H9 (cell line): Measurements from ENCODE around the gene RABGAP1L. TPM values are rescaled to one million over a fixed set of nuclear protein-coding genes. Genes with fewer than 3 reads are reported as not detected.

ENCODE experiments used
- DNase-seq: peaks from one replicate; pipeline ENCODE4 v3.0.0-alpha.2; 2017
- H2AFZ ChIP-seq: one replicate; pipeline ENCODE4 v1.6.1; 2013; ENCODE audit warnings: mild to moderate bottlenecking, low read length, control low read depth, moderate library complexity
- H2AK5ac ChIP-seq: 2 replicates; pipeline ENCODE4 v1.6.1; 2013; ENCODE audit warnings: low read length, control low read depth, mixed read lengths; ENCODE audit not compliant: insufficient read length
- H2BK120ac ChIP-seq: one replicate; pipeline ENCODE4 v1.6.1; 2013; ENCODE audit warnings: low read depth, mild to moderate bottlenecking, low read length, control low read depth, inconsistent platforms; ENCODE audit not compliant: poor library complexity, severe bottlenecking
- H2BK12ac ChIP-seq: 2 replicates; pipeline ENCODE4 v1.6.1; 2013; ENCODE audit warnings: low read length, control low read depth, mixed read lengths, low read depth; ENCODE audit not compliant: insufficient read length
- H2BK15ac ChIP-seq: 2 replicates; pipeline ENCODE4 v1.6.1; 2013; ENCODE audit warnings: low read depth, low read length, control low read depth
- H2BK20ac ChIP-seq: one replicate; pipeline ENCODE4 v1.6.1; 2013; ENCODE audit warnings: low read depth, mild to moderate bottlenecking, low read length, control low read depth, inconsistent platforms; ENCODE audit not compliant: poor library complexity, severe bottlenecking
- H2BK5ac ChIP-seq: 2 replicates; pipeline ENCODE4 v1.6.1; 2013; ENCODE audit warnings: low read length, control low read depth, mixed read lengths; ENCODE audit not compliant: insufficient read length
- H3K14ac ChIP-seq: 2 replicates; pipeline ENCODE4 v1.6.1; 2013; ENCODE audit warnings: low read length, control low read depth; ENCODE audit not compliant: insufficient read depth
- H3K18ac ChIP-seq: 2 replicates; pipeline ENCODE4 v1.6.1; 2013; ENCODE audit warnings: low read depth, mild to moderate bottlenecking, mixed read lengths, low read length, control low read depth; ENCODE audit not compliant: insufficient read length
- H3K23ac ChIP-seq: 2 replicates; pipeline ENCODE4 v1.6.1; 2013; ENCODE audit warnings: low read length, control low read depth, mixed read lengths, low read depth; ENCODE audit not compliant: insufficient read length
- H3K23me2 ChIP-seq: 2 replicates; pipeline ENCODE4 v1.6.1; 2013; ENCODE audit warnings: low read depth, mild to moderate bottlenecking, mixed read lengths, low read length, control low read depth; ENCODE audit not compliant: insufficient read length, poor library complexity, severe bottlenecking
- H3K27ac ChIP-seq: 2 replicates; pipeline ENCODE4 v1.5.1; 2013; ENCODE audit warnings: low read length, control low read depth, mixed read lengths, low read depth; ENCODE audit not compliant: insufficient read length
- H3K27me3 ChIP-seq: 2 replicates; pipeline ENCODE4 v1.6.1; 2013; ENCODE audit warnings: low read length, control low read depth, inconsistent platforms; ENCODE audit not compliant: insufficient read depth
- H3K4ac ChIP-seq: 2 replicates; pipeline ENCODE4 v1.6.1; 2013; ENCODE audit warnings: low read depth, mild to moderate bottlenecking, control low read depth, inconsistent platforms, low read length, moderate library complexity
- H3K4me1 ChIP-seq: 2 replicates; pipeline ENCODE4 v1.6.1; 2013; ENCODE audit warnings: low read length, control low read depth, inconsistent platforms; ENCODE audit not compliant: insufficient read depth
- H3K4me2 ChIP-seq: 2 replicates; pipeline ENCODE4 v1.6.1; 2013; ENCODE audit warnings: low read length, control low read depth, mixed read lengths; ENCODE audit not compliant: insufficient read length, insufficient read depth
- H3K56ac ChIP-seq: 2 replicates; pipeline ENCODE4 v1.6.1; 2013; ENCODE audit warnings: low read depth, mild to moderate bottlenecking, mixed read lengths, low read length, control low read depth; ENCODE audit not compliant: insufficient read length
- H3K79me1 ChIP-seq: 2 replicates; pipeline ENCODE4 v1.6.1; 2013; ENCODE audit warnings: low read depth, mild to moderate bottlenecking, moderate library complexity, low read length, control low read depth, inconsistent platforms; ENCODE audit not compliant: insufficient read depth, poor library complexity, severe bottlenecking
- H3K79me2 ChIP-seq: 2 replicates; pipeline ENCODE4 v1.6.1; 2013; ENCODE audit warnings: low read length, control low read depth, inconsistent platforms; ENCODE audit not compliant: insufficient read depth
- H3K9ac ChIP-seq: 2 replicates; pipeline ENCODE4 v1.6.1; 2013; ENCODE audit warnings: low read length, control low read depth, mixed read lengths; ENCODE audit not compliant: insufficient read length; ENCODE audit errors: extremely low read depth
- H3K9me3 ChIP-seq: one replicate; pipeline ENCODE4 v1.6.1; 2013; ENCODE audit warnings: low read depth, low read length, inconsistent platforms; ENCODE audit not compliant: control insufficient read depth
- H3T11ph ChIP-seq: one replicate; pipeline ENCODE4 v1.6.1; 2013; ENCODE audit warnings: mild to moderate bottlenecking, low read length, control low read depth, inconsistent platforms
- H4K20me1 ChIP-seq: one replicate; pipeline ENCODE4 v1.6.1; 2013; ENCODE audit not compliant: control insufficient read depth, insufficient read length, insufficient read depth
- H4K5ac ChIP-seq: 2 replicates; pipeline ENCODE4 v1.6.1; 2013; ENCODE audit warnings: low read depth, mild to moderate bottlenecking, mixed read lengths, low read length, control low read depth; ENCODE audit not compliant: insufficient read length
- H4K8ac ChIP-seq: replicated peaks from 2 replicates; pipeline ENCODE4 v1.6.1; 2013; ENCODE audit warnings: low read length, control low read depth, mixed read lengths, low read depth; ENCODE audit not compliant: insufficient read length
- H4K91ac ChIP-seq: 2 replicates; pipeline ENCODE4 v1.6.1; 2013; ENCODE audit warnings: low read depth, mild to moderate bottlenecking, moderate library complexity, mixed read lengths, low read length, control low read depth; ENCODE audit not compliant: insufficient read length
- H3K27ac Mint-ChIP-seq, 3 experiments: 2 replicates in 2 of 3; 3 replicates in 1 of 3; pipeline ENCODE4 v1.8.0; 2020 to 2021; ENCODE audit warnings: mixed read lengths in 3 of 3, mild to moderate bottlenecking in 1 of 3, moderate library complexity in 1 of 3
- H3K27me3 Mint-ChIP-seq: 2 replicates; pipeline ENCODE4 v1.8.0; 2021; ENCODE audit warnings: low read depth, mild to moderate bottlenecking, moderate library complexity, mixed read lengths
- H3K36me3 Mint-ChIP-seq, 3 experiments: 2 replicates in 2 of 3; 3 replicates in 1 of 3; pipeline ENCODE4 v1.8.0; 2020 to 2021; ENCODE audit warnings: low read depth in 3 of 3, mixed read lengths in 3 of 3; ENCODE audit not compliant: insufficient read depth in 1 of 3
- H3K4me1 Mint-ChIP-seq, 2 experiments: 2 replicates each; pipeline ENCODE4 v1.8.0; 2020; ENCODE audit warnings: mixed read lengths in 2 of 2
- H3K4me3 Mint-ChIP-seq, 2 experiments: 2 replicates in 1 of 2; 3 replicates in 1 of 2; pipeline ENCODE4 v1.8.0; 2020 to 2021; ENCODE audit warnings: mild to moderate bottlenecking in 2 of 2, mixed read lengths in 2 of 2, moderate library complexity in 1 of 2
- H3K9me3 Mint-ChIP-seq, 2 experiments: 2 replicates in 1 of 2; 3 replicates in 1 of 2; pipeline ENCODE4 v1.8.0; 2020; ENCODE audit warnings: mild to moderate bottlenecking in 2 of 2, mixed read lengths in 2 of 2, moderate library complexity in 1 of 2
- WGBS: extraction: QIAGEN DNeasy Blood & Tissue Kit; methylation state at CpG from one replicate; pipeline ENCODE4 v1.1.7; 2013; ENCODE audit warnings: missing lambda C conversion rate, low lambda C conversion rate, mixed read lengths; ENCODE audit not compliant: insufficient read length; ENCODE audit errors: extremely low coverage; 5-methylcytosine and 5-hydroxymethylcytosine counted together
- total RNA-seq: library from RNA; stranded (reverse); gene quantifications from 2 replicates; pipeline ENCODE4 v1.2.1, GENCODE V29; 2021
- TF ChIP-seq, protein P1 (sequence below): fragments of 200-600 bp; sonication (generic); conservative IDR thresholded peaks from 3 replicates; pipeline ENCODE4 v1.8.0; 2021; ENCODE audit warnings: antibody characterized with exemption, mild to moderate bottlenecking

Gene RABGAP1L
- total RNA-seq, 1 experiment from 2014 or later, result 147 TPM

DNA sequence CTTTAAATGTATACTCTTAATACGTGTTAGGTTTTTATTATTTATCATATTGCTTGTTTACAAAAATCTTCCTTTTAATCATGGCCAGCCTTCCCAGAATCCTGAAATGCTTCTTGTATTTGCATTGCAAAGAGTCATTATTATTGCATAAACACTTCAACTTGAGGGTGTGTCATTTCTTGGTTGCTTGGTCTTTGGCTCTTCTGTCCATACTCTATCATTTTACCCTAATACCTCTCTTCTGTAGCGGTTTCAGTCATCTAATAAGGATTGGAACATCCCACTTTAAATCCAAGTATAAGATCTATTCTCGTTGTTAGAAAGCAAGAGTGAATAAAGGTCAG, 639.8 kb downstream of the RABGAP1L start:
- H4K5ac ChIP-seq, result no peak overlapping the region
- TF ChIP-seq, protein P1, sequence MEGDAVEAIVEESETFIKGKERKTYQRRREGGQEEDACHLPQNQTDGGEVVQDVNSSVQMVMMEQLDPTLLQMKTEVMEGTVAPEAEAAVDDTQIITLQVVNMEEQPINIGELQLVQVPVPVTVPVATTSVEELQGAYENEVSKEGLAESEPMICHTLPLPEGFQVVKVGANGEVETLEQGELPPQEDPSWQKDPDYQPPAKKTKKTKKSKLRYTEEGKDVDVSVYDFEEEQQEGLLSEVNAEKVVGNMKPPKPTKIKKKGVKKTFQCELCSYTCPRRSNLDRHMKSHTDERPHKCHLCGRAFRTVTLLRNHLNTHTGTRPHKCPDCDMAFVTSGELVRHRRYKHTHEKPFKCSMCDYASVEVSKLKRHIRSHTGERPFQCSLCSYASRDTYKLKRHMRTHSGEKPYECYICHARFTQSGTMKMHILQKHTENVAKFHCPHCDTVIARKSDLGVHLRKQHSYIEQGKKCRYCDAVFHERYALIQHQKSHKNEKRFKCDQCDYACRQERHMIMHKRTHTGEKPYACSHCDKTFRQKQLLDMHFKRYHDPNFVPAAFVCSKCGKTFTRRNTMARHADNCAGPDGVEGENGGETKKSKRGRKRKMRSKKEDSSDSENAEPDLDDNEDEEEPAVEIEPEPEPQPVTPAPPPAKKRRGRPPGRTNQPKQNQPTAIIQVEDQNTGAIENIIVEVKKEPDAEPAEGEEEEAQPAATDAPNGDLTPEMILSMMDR, result no peak
- H2BK15ac ChIP-seq, result no peak overlapping the region
- H2BK12ac ChIP-seq, result no peak overlapping the region
- H3T11ph ChIP-seq, result no peak overlapping the region
- H3K79me1 ChIP-seq, result no peaks in the 10 kb centered on the region
- no peak overlapping the region for H2AFZ ChIP-seq
- H3K56ac ChIP-seq, result no peak overlapping the region
- H3K23me2 ChIP-seq, result no peaks in the 10 kb centered on the region
- no peak overlapping the region for H2BK5ac ChIP-seq
- no peak overlapping the region for H2BK20ac ChIP-seq
- Mint-ChIP-seq H3K27me3 (no peaks in the 10 kb centered on the region), H3K4me3 (no peak overlapping the region), H3K9me3 (no peaks in the 10 kb centered on the region), H3K36me3 (no peaks in the 10 kb centered on the region), H3K4me1 (peaks cover 14 to 15% of the 10 kb centered on the region in 2 experiments), H3K27ac (no peak overlapping the region)
- H3K79me2 ChIP-seq, result no peaks in the 10 kb centered on the region
- H3K9me3 ChIP-seq, result no peaks in the 10 kb centered on the region
- H3K4me1 ChIP-seq, result no peaks in the 10 kb centered on the region
- WGBS, result no CpG with 5 or more reads among the region's 3 CpGs
- no peaks in the 10 kb centered on the region for H4K20me1 ChIP-seq
- peak overlapping the region; percentile 88 for H3K4me2 ChIP-seq
- no peak overlapping the region for H3K23ac ChIP-seq
- no peak overlapping the region for H4K8ac ChIP-seq
- no peak for DNase-seq
- no peak overlapping the region for H3K4ac ChIP-seq
- H3K14ac ChIP-seq, result no peak overlapping the region
- H3K18ac ChIP-seq, result no peak overlapping the region
- no peak overlapping the region for H4K91ac ChIP-seq
- H2BK120ac ChIP-seq, result no peak overlapping the region
- H2AK5ac ChIP-seq, result no peak overlapping the region
- H3K27me3 ChIP-seq, result no peaks in the 10 kb centered on the region
- H3K27ac ChIP-seq, result no peak overlapping the region
- H3K9ac ChIP-seq, result no peak overlapping the region
